Activated CD8-positive, alpha-beta memory T cell treated with anti-CD3 and anti-CD28 coated beads, Interleukin-2, amount 50 U/mL, for 1 hour (primary cell): ENCODE results near the gene SPDYE1.
A peak's percentile ranks its signal among the peaks of the same experiment; 100 is the strongest.
"Not testable (repeated sequence)": the region's sequence is repeated elsewhere in the genome, so short reads cannot be mapped to it uniquely, and the experiment has no call there.

ENCODE experiments used
- DNase-seq: peaks from one replicate; pipeline ENCODE4 v3.0.0-alpha.2; 2020; ENCODE audit errors: extremely low read depth

SPDYE1 gene

GRCh38 chr7:43997532-43997931 lies at the start of gene SPDYE1:
Gene SPDYE1, plus strand, starts transcription at chr7:43997897. Its CDS starts 2,053 bp downstream, at chr7:43999950.
- DNase-seq = not testable (repeated sequence)

- DNase-seq = no peak
These were observed 45.7 kb upstream of the SPDYE1 start for GRCh38 chr7:43952028-43952427.

GRCh38 chr7:43953071-43953470 lies 44.6 kb upstream of the SPDYE1 start:
- no peak for DNase-seq

- DNase-seq = no peak
These were observed 43.0 kb upstream of the SPDYE1 start for GRCh38 chr7:43954524-43955228.

- DNase-seq = no peak
These were observed 41.7 kb upstream of the SPDYE1 start for GRCh38 chr7:43956027-43956426.

GRCh38 chr7:43960933-43961332 lies 36.8 kb upstream of the SPDYE1 start:
- DNase-seq = no peak

- DNase-seq = not testable (repeated sequence)
These were observed 31.3 kb upstream of the SPDYE1 start for GRCh38 chr7:43966392-43966791.

- not testable (repeated sequence) for DNase-seq
These were observed 29.3 kb upstream of the SPDYE1 start for GRCh38 chr7:43968172-43969040.

- DNase-seq = not testable (repeated sequence)
These were observed 28.1 kb upstream of the SPDYE1 start for GRCh38 chr7:43969586-43969985.

GRCh38 chr7:43970698-43971097 lies 27.0 kb upstream of the SPDYE1 start:
- DNase-seq = not testable (repeated sequence)

- not testable (repeated sequence) for DNase-seq
These were observed 23.6 kb upstream of the SPDYE1 start for GRCh38 chr7:43974033-43974573.

- DNase-seq = not testable (repeated sequence)
These were observed 22.8 kb upstream of the SPDYE1 start for GRCh38 chr7:43974725-43975482.

- no peak for DNase-seq
These were observed 20.2 kb upstream of the SPDYE1 start for GRCh38 chr7:43977525-43977924.

GRCh38 chr7:43978102-43978501 lies 19.6 kb upstream of the SPDYE1 start:
- not testable (repeated sequence) for DNase-seq

GRCh38 chr7:43982848-43983247 lies 14.8 kb upstream of the SPDYE1 start:
- not testable (repeated sequence) for DNase-seq

- not testable (repeated sequence) for DNase-seq
These were observed 14.0 kb upstream of the SPDYE1 start for GRCh38 chr7:43983736-43984135.

GRCh38 chr7:43985904-43986864 lies 11.5 kb upstream of the SPDYE1 start:
- peak; percentile 27 for DNase-seq

GRCh38 chr7:43987476-43987875 lies 10.2 kb upstream of the SPDYE1 start:
- DNase-seq = not testable (repeated sequence)

GRCh38 chr7:43990011-43990585 lies 7.6 kb upstream of the SPDYE1 start:
- not testable (repeated sequence) for DNase-seq

- not testable (repeated sequence) for DNase-seq
These were observed 6.9 kb upstream of the SPDYE1 start for GRCh38 chr7:43990829-43991228.
